IMR-90 (cell line): Measurements from ENCODE around the gene CASQ1. TPM values are rescaled to one million over a fixed set of nuclear protein-coding genes. Genes with fewer than 3 reads are reported as not detected.

Experiments
- ATAC-seq: fragments of 200-7000 bp; cut with Tn5 transposase; 2 replicates; pipeline ENCODE4 v1.9.1; 2020; ENCODE audit warnings: low read depth, mild to moderate bottlenecking, moderate library complexity
- BruUV-seq: library from RNA; stranded (reverse); fragments of 400-500 nt; replicated peaks from 2 replicates; lab custom pipeline; 2021; lab: Mats Ljungman, UMichigan
- CTCF ChIA-PET: fragments of 300-600 bp; formaldehyde crosslinking; extraction: SDS; loops from one replicate; lab custom pipeline; 2021; ENCODE audit warnings: antibody characterized with exemption; lab: Yijun Ruan, JAX
- POLR2A ChIA-PET: fragments of 300-600 bp; sonication (Branson Sonifier 250); formaldehyde crosslinking; loops from one replicate; lab custom pipeline; 2022; ENCODE audit warnings: antibody characterized with exemption; ENCODE audit not compliant: unreplicated experiment; lab: Charles Lee
- DNase-seq: peaks from one replicate; pipeline ENCODE4 v3.0.0; 2013
- H2AFZ ChIP-seq: replicated peaks from 2 replicates; pipeline ENCODE3; 2013; ENCODE audit warnings: low read length, mild to moderate bottlenecking; ENCODE audit not compliant: poor library complexity
- H2AK5ac ChIP-seq: 2 replicates; pipeline ENCODE4 v1.6.1; 2013; ENCODE audit warnings: low read depth, low read length, inconsistent platforms
- H2AK9ac ChIP-seq: replicated peaks from 2 replicates; pipeline ENCODE3; 2013; ENCODE audit warnings: mild to moderate bottlenecking, low read depth, low read length, moderate library complexity; ENCODE audit not compliant: poor library complexity
- H2BK120ac ChIP-seq: 2 replicates; pipeline ENCODE4 v1.6.1; 2013; ENCODE audit warnings: low read depth, low read length, inconsistent platforms
- H2BK15ac ChIP-seq: 3 replicates; pipeline ENCODE4 v1.6.1; 2013; ENCODE audit warnings: low read depth, low read length, inconsistent platforms
- H2BK20ac ChIP-seq: 2 replicates; pipeline ENCODE4 v1.6.1; 2013; ENCODE audit warnings: low read depth, mild to moderate bottlenecking, inconsistent platforms, low read length, moderate library complexity
- H2BK5ac ChIP-seq: 2 replicates; pipeline ENCODE4 v1.6.1; 2013; ENCODE audit warnings: mild to moderate bottlenecking, low read depth, low read length, inconsistent platforms; ENCODE audit not compliant: poor library complexity, severe bottlenecking
- H3K14ac ChIP-seq: replicated peaks from 2 replicates; pipeline ENCODE4 v1.6.1; 2013; ENCODE audit warnings: low read depth, low read length, inconsistent platforms
- H3K18ac ChIP-seq: 2 replicates; pipeline ENCODE4 v1.6.1; 2013; ENCODE audit warnings: low read depth, low read length, control low read depth
- H3K23ac ChIP-seq: 2 replicates; pipeline ENCODE4 v1.6.1; 2013; ENCODE audit warnings: low read depth, low read length, inconsistent platforms
- H3K27ac ChIP-seq: 2 replicates; pipeline ENCODE4 v1.5.1; 2013; ENCODE audit warnings: mild to moderate bottlenecking, control low read depth, low read length; ENCODE audit not compliant: insufficient read depth
- H3K27me3 ChIP-seq: 2 replicates; pipeline ENCODE4 v1.6.1; 2013; ENCODE audit warnings: low read length; ENCODE audit not compliant: control insufficient read depth, insufficient read depth
- H3K36me3 ChIP-seq: 2 replicates; pipeline ENCODE4 v1.6.1; 2013; ENCODE audit warnings: low read length, mixed read lengths; ENCODE audit not compliant: control insufficient read depth, insufficient read depth
- H3K4ac ChIP-seq: 2 replicates; pipeline ENCODE4 v1.6.1; 2013; ENCODE audit warnings: low read depth, low read length, inconsistent platforms
- H3K4me1 ChIP-seq: 2 replicates; pipeline ENCODE4 v1.6.1; 2013; ENCODE audit warnings: low read length, mixed read lengths; ENCODE audit not compliant: control insufficient read depth, insufficient read depth
- H3K4me2 ChIP-seq: 2 replicates; pipeline ENCODE4 v1.6.1; 2013; ENCODE audit warnings: low read depth, mild to moderate bottlenecking, control low read depth, low read length, moderate library complexity
- H3K4me3 ChIP-seq: 2 replicates; pipeline ENCODE4 v1.5.1; 2013; ENCODE audit warnings: low read depth, mild to moderate bottlenecking, control low read depth, low read length, moderate library complexity; ENCODE audit not compliant: insufficient read depth
- H3K56ac ChIP-seq: 2 replicates; pipeline ENCODE4 v1.6.1; 2013; ENCODE audit warnings: low read length, inconsistent platforms; ENCODE audit not compliant: insufficient read depth; ENCODE audit errors: extremely low read depth
- H3K79me1 ChIP-seq, 2 experiments: 2 replicates each; pipeline ENCODE4 v1.6.1; 2013; ENCODE audit warnings: low read length in 2 of 2, inconsistent platforms in 1 of 2, low read depth in 1 of 2
- H3K9ac ChIP-seq: 2 replicates; pipeline ENCODE4 v1.6.1; 2013; ENCODE audit warnings: low read depth, low read length, control low read depth
- H3K9me1 ChIP-seq: 2 replicates; pipeline ENCODE4 v1.6.1; 2013; ENCODE audit warnings: low read length, inconsistent platforms; ENCODE audit not compliant: insufficient read depth
- H3K9me3 ChIP-seq: 2 replicates; pipeline ENCODE4 v1.6.1; 2013; ENCODE audit warnings: low read length; ENCODE audit not compliant: control insufficient read depth, insufficient read depth
- H4K20me1 ChIP-seq: 2 replicates; pipeline ENCODE4 v1.6.1; 2013; ENCODE audit warnings: low read length, inconsistent platforms; ENCODE audit not compliant: insufficient read depth
- H4K5ac ChIP-seq: 2 replicates; pipeline ENCODE4 v1.6.1; 2013; ENCODE audit warnings: mild to moderate bottlenecking, low read depth, low read length, control low read depth
- H4K8ac ChIP-seq, 2 experiments: 2 replicates each; pipeline ENCODE4 v1.6.1; 2013; ENCODE audit warnings: low read depth in 2 of 2, low read length in 2 of 2, control low read depth in 1 of 2, inconsistent platforms in 1 of 2
- H4K91ac ChIP-seq: 2 replicates; pipeline ENCODE4 v1.6.1; 2013; ENCODE audit warnings: low read depth, low read length, inconsistent platforms; ENCODE audit not compliant: insufficient read depth
- CTCF ChIP-seq: conservative IDR thresholded peaks from 2 replicates; pipeline ENCODE4 v1.5.1; 2012; ENCODE audit warnings: mild to moderate bottlenecking, low read depth, low read length, improper control_type of control experiment
- FOS ChIP-seq: fragments of 150-350 bp; IDR thresholded peaks from 2 replicates; pipeline ENCODE4 v1.6.1; 2016; ENCODE audit warnings: low read depth, low read length
- MAZ ChIP-seq: IDR thresholded peaks from 2 replicates; pipeline ENCODE4 v1.6.1; 2012; ENCODE audit warnings: low read depth, mild to moderate bottlenecking, low read length, improper control_type of control experiment, moderate library complexity, borderline replicate concordance
- MXI1 ChIP-seq: IDR thresholded peaks from 2 replicates; pipeline ENCODE4 v1.6.1; 2012; ENCODE audit warnings: low read depth, mild to moderate bottlenecking, low read length, moderate library complexity, borderline replicate concordance
- NFE2L2 ChIP-seq: fragments of 150-350 bp; IDR thresholded peaks from 2 replicates; pipeline ENCODE4 v1.6.1; 2016; ENCODE audit warnings: low read depth, mild to moderate bottlenecking, low read length
- POLR2A ChIP-seq: IDR thresholded peaks from 2 replicates; pipeline ENCODE4 v1.6.1; 2012; ENCODE audit warnings: mild to moderate bottlenecking, low read depth, low read length
- RCOR1 ChIP-seq: IDR thresholded peaks from 2 replicates; pipeline ENCODE4 v1.6.1; 2012; ENCODE audit warnings: mild to moderate bottlenecking, low read length, improper control_type of control experiment; ENCODE audit not compliant: insufficient replicate concordance
- RFX5 ChIP-seq: IDR thresholded peaks from 2 replicates; pipeline ENCODE4 v1.8.0; 2012; ENCODE audit warnings: low read depth, mild to moderate bottlenecking, low read length, moderate library complexity
- SMC3 ChIP-seq: fragments of 150-350 bp; IDR thresholded peaks from 2 replicates; pipeline ENCODE4 v1.6.1; 2016; ENCODE audit warnings: low read depth, mild to moderate bottlenecking, antibody characterized with exemption, low read length, moderate library complexity
- WGBS, 2 experiments: methylation state at CpG; one replicate each; pipeline versions ENCODE4 v1.1.5 to v1.1.7; 2013; ENCODE audit warnings: missing lambda C conversion rate in 2 of 2; ENCODE audit not compliant: insufficient read length in 1 of 2; ENCODE audit errors: extremely low coverage in 2 of 2; 5-methylcytosine and 5-hydroxymethylcytosine counted together
- dilution Hi-C: fragments of 300-500 bp; cut with HindIII; formaldehyde crosslinking; loops from one replicate; pipeline ENCODE4 v1.14.3; 2018; ENCODE audit warnings: low sequenced_read_pairs; ENCODE audit not compliant: unreplicated experiment
- in situ Hi-C: fragments of 300-500 bp; cut with MboI; formaldehyde crosslinking; loops from 3 replicates; pipeline ENCODE4 v1.14.3; 2019; ENCODE audit warnings: low sequenced_read_pairs, inconsistent platforms, mixed read lengths
- intact Hi-C: fragments of 100-400 bp; cut with micrococcal nuclease; formaldehyde crosslinking; loops from 2 replicates; pipeline ENCODE4 v1.10.0; 2022
- polyA plus RNA-seq, 3 experiments: library from polyadenylated mRNA; depleted of rRNA; stranded (reverse); fragments of >200 nt; gene quantifications; 2 replicates each; pipeline ENCODE4 v1.2.3, GENCODE V29; 2012; ENCODE audit warnings: low replicate concordance in 1 of 3
- total RNA-seq: library from RNA; depleted of rRNA; stranded (reverse); fragments of >200 nt; gene quantifications from 2 replicates; pipeline ENCODE4 v1.2.3, GENCODE V29; 2012

CASQ1 gene
- total and polyA plus RNA-seq, 2 of the 4 experiments (the other 2 are of a cell fraction), result 0.18 to 0.21 TPM

- Histone ChIP-seq H3K4me1 (no peaks in the 10 kb centered on the region), H2BK15ac (no peak overlapping the region), H2BK5ac (no peak overlapping the region), H3K4ac (no peak overlapping the region), H3K18ac (no peak overlapping the region), H3K79me1 (no peaks in the 10 kb centered on the region), H3K36me3 (no peaks in the 10 kb centered on the region), H2AK5ac (no peak overlapping the region), H4K91ac (no peak overlapping the region), H2AFZ (no peak overlapping the region), H3K23ac (no peak overlapping the region), H2BK120ac (no peak overlapping the region), H3K14ac (no peak overlapping the region), H3K4me2 (no peak overlapping the region), H2AK9ac (no peak overlapping the region), H3K9me1 (no peaks in the 10 kb centered on the region), H3K9ac (no peak overlapping the region), H3K56ac (no peak overlapping the region), H3K27ac (no peak overlapping the region), H3K9me3 (no peaks in the 10 kb centered on the region), H4K20me1 (no peaks in the 10 kb centered on the region), H3K4me3 (no peak overlapping the region), H4K5ac (no peak overlapping the region), H4K8ac (no peak overlapping the region), H3K27me3 (peaks cover 35% of the 10 kb centered on the region), H2BK20ac (no peak overlapping the region)
- no TSS peak for BruUV-seq
- in situ Hi-C loops, result no loop called here
- ChIA-PET CTCF (interaction anchor here (0.6 kb wide), 1 partner anchor 53 kb away, joined by 3 read pairs; no protein-coding TSS in a partner anchor), POLR2A (no interaction called here)
- no peak for TF ChIP-seq MAZ
- TF ChIP-seq CTCF, result no peak
- no peak for TF ChIP-seq SMC3
- no peak for TF ChIP-seq MXI1
- TF ChIP-seq FOS, result no peak
- no peak for TF ChIP-seq RFX5
- TF ChIP-seq RCOR1, result no peak
- TF ChIP-seq POLR2A, result no peak
- TF ChIP-seq NFE2L2, result no peak
- dilution Hi-C loops, result no loop called here
- intact Hi-C loops, result no loop called here
- DNase-seq (no peak), ATAC-seq (no peak)
- 60% methylated on average over 1 of the region's 5 CpGs; no CpG with 5 or more reads in 1 of the 2 experiments for WGBS, 2 experiments
Measured at GRCh38 chr1:160156361-160156760, 34.0 kb upstream of the CASQ1 start.
